PFSK-1 (cell line): ENCODE data around the gene UBE2L3.

Experiments used
- FOXP2 ChIP-seq: optimal IDR thresholded peaks from 2 replicates; pipeline ENCODE3; 2011; ENCODE audit warnings: borderline replicate concordance, control low read depth, inconsistent platforms; ENCODE audit not compliant: insufficient read depth; ENCODE audit errors: extremely low read length, extremely low read depth
- POLR2AphosphoS5 ChIP-seq: IDR thresholded peaks from 2 replicates; pipeline ENCODE4 v1.6.1; 2012; ENCODE audit warnings: low read depth, mild to moderate bottlenecking, control low read depth, low read length, moderate library complexity
- REST ChIP-seq, 2 experiments: IDR thresholded peaks; 2 replicates each; pipeline versions ENCODE4 v1.6.1 to v1.8.0; 2011 to 2012; ENCODE audit warnings: low read depth in 2 of 2, low read length in 2 of 2, control low read depth in 1 of 2, inconsistent platforms in 1 of 2, mild to moderate bottlenecking in 1 of 2, moderate library complexity in 1 of 2; ENCODE audit not compliant: insufficient read depth in 1 of 2
- SIN3A ChIP-seq: IDR thresholded peaks from 2 replicates; pipeline ENCODE4 v1.6.1; 2012; ENCODE audit warnings: mild to moderate bottlenecking, low read length, moderate library complexity, borderline replicate concordance; ENCODE audit not compliant: insufficient read depth
- TAF1 ChIP-seq: IDR thresholded peaks from 2 replicates; pipeline ENCODE4 v1.6.1; 2012; ENCODE audit warnings: low read length, control low read depth, borderline replicate concordance; ENCODE audit not compliant: insufficient read depth

The UBE2L3 gene

GRCh38 chr22:21626735-21627469 is 59.4 kb downstream of the UBE2L3 start:
- TF ChIP-seq FOXP2 (no peak), TAF1 (no peak), REST (IDR thresholded peaks at IDR 0.05; ENCODE audit: insufficient read depth in 1 of 2, low read depth in 2 of 2, low read length in 2 of 2) (no peak)

GRCh38 chr22:21628386-21629254 is 61.1 kb downstream of the UBE2L3 start:
- TF ChIP-seq SIN3A = no peak
- TF ChIP-seq FOXP2 = no peak
- TF ChIP-seq POLR2AphosphoS5 = no peak
- no peak for TF ChIP-seq REST (IDR thresholded peaks at IDR 0.05; ENCODE audit: insufficient read depth in 1 of 2, low read depth in 2 of 2, low read length in 2 of 2)
- no peak for TF ChIP-seq TAF1

GRCh38 chr22:21629255-21630149 is 62.0 kb downstream of the UBE2L3 start, which contains the start of gene YDJC:
Gene YDJC, minus strand, starts transcription at chr22:21630022. Its CDS starts 8 bp downstream, at chr22:21630014.
- TF ChIP-seq POLR2AphosphoS5 = peak; percentile 31
- peak; percentile 72; the same call in 1 of the 2 replicates for TF ChIP-seq TAF1
- peak; percentile 74; the same call in 1 of the 2 replicates for TF ChIP-seq SIN3A
- TF ChIP-seq REST (IDR thresholded peaks at IDR 0.05; ENCODE audit: insufficient read depth in 1 of 2, low read depth in 2 of 2, low read length in 2 of 2) = peak in 1 of 2 experiments; percentile 36; a peak in 1 of 4 replicates
- peak; percentile 82 for TF ChIP-seq FOXP2

GRCh38 chr22:21631025-21631424 is 63.5 kb downstream of the UBE2L3 start:
- TF ChIP-seq TAF1 (no peak), POLR2AphosphoS5 (no peak), FOXP2 (no peak), REST (IDR thresholded peaks at IDR 0.05; ENCODE audit: insufficient read depth in 1 of 2, low read depth in 2 of 2, low read length in 2 of 2) (no peak), SIN3A (no peak)
